Natural killer cell (primary cell): Measurements from ENCODE around the gene SOCS7. TPM values are rescaled to one million over a fixed set of nuclear protein-coding genes. Genes with fewer than 3 reads are reported as not detected.

Experiments
- ATAC-seq, 3 donors: fragments of 150-1000 bp in 2 of 3; fragments of 200-7000 bp in 1 of 3; cut with Tn5 transposase; 1 replicate in 1 of 3; 2 replicates in 2 of 3; pipeline ENCODE4 v1.10.0; 2021; ENCODE audit warnings: mild to moderate bottlenecking in 2 of 3, moderate library complexity in 2 of 3
- DNase-seq, 2 donors: peaks; one replicate each; pipeline versions ENCODE4 v3.0.0 to v3.0.0-alpha.2; 2013 to 2021; ENCODE audit warnings: mixed read lengths in 1 of 2
- H3K27ac ChIP-seq: one replicate; pipeline ENCODE4 v1.5.1; 2013; ENCODE audit warnings: mild to moderate bottlenecking, low read length
- H3K27me3 ChIP-seq: one replicate; pipeline ENCODE4 v1.6.1; 2013; ENCODE audit warnings: low read length; ENCODE audit not compliant: control insufficient read depth, insufficient read depth
- H3K36me3 ChIP-seq: one replicate; pipeline ENCODE4 v1.6.1; 2013; ENCODE audit warnings: low read length; ENCODE audit not compliant: control insufficient read depth, insufficient read depth
- H3K4me1 ChIP-seq: one replicate; pipeline ENCODE4 v1.6.1; 2013; ENCODE audit warnings: low read length; ENCODE audit not compliant: control insufficient read depth, insufficient read depth
- H3K4me3 ChIP-seq: one replicate; pipeline ENCODE4 v1.5.1; 2013; ENCODE audit warnings: low read length
- H3K9me3 ChIP-seq: one replicate; pipeline ENCODE4 v1.6.1; 2013; ENCODE audit warnings: low read length; ENCODE audit not compliant: control insufficient read depth, insufficient read depth
- H3K27ac Mint-ChIP-seq, 2 donors: one replicate each; pipeline ENCODE4 v1.8.0; 2022; ENCODE audit warnings: mild to moderate bottlenecking in 2 of 2, mixed read lengths in 2 of 2, moderate library complexity in 1 of 2
- H3K27me3 Mint-ChIP-seq, 2 donors: one replicate each; pipeline ENCODE4 v1.8.0; 2022; ENCODE audit warnings: low read depth in 2 of 2, mixed read lengths in 2 of 2
- H3K36me3 Mint-ChIP-seq: one replicate; pipeline ENCODE4 v1.8.0; 2022; ENCODE audit warnings: mixed read lengths
- H3K4me1 Mint-ChIP-seq, 2 donors: one replicate each; pipeline ENCODE4 v1.8.0; 2022; ENCODE audit warnings: mixed read lengths in 2 of 2
- H3K4me3 Mint-ChIP-seq: one replicate; pipeline ENCODE4 v1.8.0; 2022; ENCODE audit warnings: mild to moderate bottlenecking, moderate library complexity, mixed read lengths
- H3K9me3 Mint-ChIP-seq, 2 donors: one replicate each; pipeline ENCODE4 v1.8.0; 2022; ENCODE audit warnings: mixed read lengths in 2 of 2
- WGBS: methylation state at CpG from one replicate; pipeline ENCODE4 v1.1.7; 2013; ENCODE audit warnings: missing lambda C conversion rate; ENCODE audit not compliant: insufficient coverage; 5-methylcytosine and 5-hydroxymethylcytosine counted together
- intact Hi-C: fragments of 100-400 bp; cut with micrococcal nuclease; formaldehyde crosslinking; loops from one replicate; pipeline ENCODE4 v1.14.2; 2022
- total RNA-seq, 4 donors: library from RNA; stranded (reverse); fragments of 120-200 nt in 1 of 4; gene quantifications; one replicate each; pipeline versions ENCODE4 v1.2.3 to v1.2.4, GENCODE V29; 2013 to 2022
- TF ChIP-seq, protein P1 (sequence below): fragments of 200-600 bp; IDR thresholded peaks from one replicate; pipeline ENCODE4 v1.8.0; 2022; ENCODE audit warnings: antibody characterized with exemption

Gene SOCS7
- total RNA-seq, 3 donors from 2014 or later (not counting 1 experiment from before 2014, with no cell fraction given) = 13.6 to 31.8 (median 21.2) TPM

GRCh38 chr17:38320482-38320881 lies 31.2 kb upstream of the SOCS7 start:
- Histone ChIP-seq H3K27me3 (no peaks in the 10 kb centered on the region), H3K36me3 (peaks cover 19% of the 10 kb centered on the region), H3K4me1 (no peaks in the 10 kb centered on the region), H3K9me3 (no peaks in the 10 kb centered on the region), H3K4me3 (no peak overlapping the region), H3K27ac (no peak overlapping the region)
- no peaks in the 10 kb centered on the region for H3K9me3 Mint-ChIP-seq
- no peak overlapping the region for H3K27ac Mint-ChIP-seq
- ATAC-seq = no peak
- 95% methylated on average over 10 of the region's 10 CpGs for WGBS
- TF ChIP-seq, protein P1, sequence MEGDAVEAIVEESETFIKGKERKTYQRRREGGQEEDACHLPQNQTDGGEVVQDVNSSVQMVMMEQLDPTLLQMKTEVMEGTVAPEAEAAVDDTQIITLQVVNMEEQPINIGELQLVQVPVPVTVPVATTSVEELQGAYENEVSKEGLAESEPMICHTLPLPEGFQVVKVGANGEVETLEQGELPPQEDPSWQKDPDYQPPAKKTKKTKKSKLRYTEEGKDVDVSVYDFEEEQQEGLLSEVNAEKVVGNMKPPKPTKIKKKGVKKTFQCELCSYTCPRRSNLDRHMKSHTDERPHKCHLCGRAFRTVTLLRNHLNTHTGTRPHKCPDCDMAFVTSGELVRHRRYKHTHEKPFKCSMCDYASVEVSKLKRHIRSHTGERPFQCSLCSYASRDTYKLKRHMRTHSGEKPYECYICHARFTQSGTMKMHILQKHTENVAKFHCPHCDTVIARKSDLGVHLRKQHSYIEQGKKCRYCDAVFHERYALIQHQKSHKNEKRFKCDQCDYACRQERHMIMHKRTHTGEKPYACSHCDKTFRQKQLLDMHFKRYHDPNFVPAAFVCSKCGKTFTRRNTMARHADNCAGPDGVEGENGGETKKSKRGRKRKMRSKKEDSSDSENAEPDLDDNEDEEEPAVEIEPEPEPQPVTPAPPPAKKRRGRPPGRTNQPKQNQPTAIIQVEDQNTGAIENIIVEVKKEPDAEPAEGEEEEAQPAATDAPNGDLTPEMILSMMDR = no peak
- no peaks in the 10 kb centered on the region for H3K4me1 Mint-ChIP-seq
- H3K36me3 Mint-ChIP-seq = peaks cover 7% of the 10 kb centered on the region
- H3K27me3 Mint-ChIP-seq = no peaks in the 10 kb centered on the region
- intact Hi-C loops = no loop called here
- no peak for DNase-seq
- no peak overlapping the region for H3K4me3 Mint-ChIP-seq

- Mint-ChIP-seq H3K27me3 (no peaks in the 10 kb centered on the region), H3K36me3 (no peaks in the 10 kb centered on the region), H3K9me3 (no peaks in the 10 kb centered on the region), H3K4me3 (no peak overlapping the region), H3K27ac (no peak overlapping the region), H3K4me1 (peaks cover 0 to 4% of the 10 kb centered on the region in 2 donors)
- Histone ChIP-seq H3K4me1 (no peaks in the 10 kb centered on the region), H3K36me3 (peaks cover 19% of the 10 kb centered on the region), H3K4me3 (no peak overlapping the region), H3K27me3 (no peaks in the 10 kb centered on the region), H3K9me3 (no peaks in the 10 kb centered on the region), H3K27ac (no peak overlapping the region)
- ATAC-seq (peak; percentile 85 to 94 (median 94)), DNase-seq (peak; percentile 65 to 82)
- intact Hi-C loops = no loop called here
- TF ChIP-seq, protein P1 = peak; percentile 85
- 29% methylated on average over 8 of the region's 8 CpGs for WGBS
Observed at GRCh38 chr17:38322156-38322779, 29.4 kb upstream of the SOCS7 start.

DNA sequence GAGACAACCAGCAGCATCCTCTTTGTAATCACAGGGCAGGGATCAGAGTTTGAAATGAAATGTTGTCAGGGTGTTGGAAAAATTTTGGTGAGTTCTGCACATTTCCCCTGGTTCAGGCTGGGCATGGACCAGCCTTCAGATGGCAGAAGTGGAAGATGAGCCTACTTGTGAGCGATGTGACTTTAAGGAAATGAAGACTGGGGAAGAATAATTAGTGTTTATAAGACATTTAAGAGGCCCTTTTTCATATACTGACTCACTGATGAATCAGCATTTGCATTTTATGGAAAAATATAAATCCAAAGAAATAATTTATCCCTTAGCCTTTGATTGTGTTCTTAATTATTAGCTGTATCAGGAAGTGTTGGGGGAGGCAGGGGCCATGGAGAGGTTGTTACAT lies 28.7 kb upstream of the SOCS7 start:
- H3K9me3 ChIP-seq = no peaks in the 10 kb centered on the region
- Mint-ChIP-seq H3K4me1 (peaks cover 0 to 5% of the 10 kb centered on the region in 2 donors), H3K27me3 (no peaks in the 10 kb centered on the region), H3K27ac (no peak overlapping the region), H3K9me3 (no peaks in the 10 kb centered on the region), H3K36me3 (no peaks in the 10 kb centered on the region), H3K4me3 (no peak overlapping the region)
- TF ChIP-seq, protein P1 = no peak
- DNase-seq = no peak
- no peak overlapping the region for H3K27ac ChIP-seq
- H3K4me1 ChIP-seq = no peaks in the 10 kb centered on the region
- peaks cover 19% of the 10 kb centered on the region for H3K36me3 ChIP-seq
- H3K27me3 ChIP-seq = no peaks in the 10 kb centered on the region
- 100% methylated on average over 1 of the region's 1 CpG for WGBS
- no peak for ATAC-seq
- intact Hi-C loops = no loop called here
- no peak overlapping the region for H3K4me3 ChIP-seq
